Nephron (organoid): ENCODE data around the gene NR1D1.

Experiments used
- H3K27ac Mint-ChIP-seq, 3 experiments: 2 replicates each; pipeline ENCODE4 v1.8.0; 2020; ENCODE audit warnings: mixed read lengths in 3 of 3, mild to moderate bottlenecking in 2 of 3, moderate library complexity in 1 of 3
- H3K27me3 Mint-ChIP-seq: 2 replicates; pipeline ENCODE4 v1.8.0; 2021; ENCODE audit warnings: low read depth, mild to moderate bottlenecking, moderate library complexity, mixed read lengths
- H3K36me3 Mint-ChIP-seq: 2 replicates; pipeline ENCODE4 v1.8.0; 2020; ENCODE audit warnings: low read depth, mixed read lengths
- H3K4me1 Mint-ChIP-seq: 2 replicates; pipeline ENCODE4 v1.8.0; 2020; ENCODE audit warnings: mixed read lengths
- H3K4me3 Mint-ChIP-seq, 3 experiments: 2 replicates each; pipeline ENCODE4 v1.8.0; 2020; ENCODE audit warnings: mild to moderate bottlenecking in 3 of 3, mixed read lengths in 3 of 3, moderate library complexity in 2 of 3
- H3K9me3 Mint-ChIP-seq: 2 replicates; pipeline ENCODE4 v1.8.0; 2020; ENCODE audit warnings: mixed read lengths
- TF ChIP-seq, protein P1 (sequence below), 3 experiments: fragments of 200-600 bp; sonication (generic); IDR thresholded peaks; one replicate each; pipeline ENCODE4 v1.5.0; 2021; ENCODE audit warnings: antibody characterized with exemption in 3 of 3; ENCODE audit not compliant: unreplicated experiment in 3 of 3

The NR1D1 gene

DNA sequence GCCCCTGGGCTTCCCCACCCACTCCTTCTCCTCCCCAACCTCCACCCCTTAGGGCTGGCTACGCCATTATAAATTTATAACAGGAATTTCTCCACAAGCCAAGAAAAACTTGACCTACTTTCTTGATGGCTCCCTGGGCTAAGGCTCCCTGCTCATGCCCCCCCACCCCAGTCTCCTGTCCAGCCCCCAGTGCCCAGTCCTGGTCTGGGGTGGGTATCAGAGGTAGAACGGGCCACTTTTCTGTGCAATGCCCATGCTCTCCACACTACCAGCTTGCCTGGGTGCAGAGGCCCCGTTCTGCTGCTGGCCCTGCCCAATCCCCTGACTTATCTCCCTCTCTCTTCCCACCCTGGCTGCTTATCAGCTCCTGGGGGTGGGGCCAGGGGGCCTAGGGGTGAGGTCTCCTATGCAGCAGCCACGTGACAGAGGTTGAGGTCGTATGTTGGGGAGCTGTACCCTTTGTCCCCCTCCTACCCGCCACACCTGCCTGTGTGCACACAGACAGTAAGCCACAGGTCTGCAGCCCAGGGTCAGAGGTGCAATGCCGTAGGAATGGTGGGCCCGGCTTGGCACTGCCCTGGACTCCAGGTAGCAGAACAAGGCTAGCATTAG lies 27.5 kb downstream of the NR1D1 start:
- H3K9me3 Mint-ChIP-seq = no peaks in the 10 kb centered on the region
- H3K4me3 Mint-ChIP-seq = peak overlapping the region in 2 of 3 experiments; percentile 12 to 43
- no peaks in the 10 kb centered on the region for H3K27me3 Mint-ChIP-seq
- peak overlapping the region; percentile 70 to 92 (median 86) for H3K27ac Mint-ChIP-seq
- H3K4me1 Mint-ChIP-seq = peaks cover 75% of the 10 kb centered on the region
- TF ChIP-seq, protein P1, sequence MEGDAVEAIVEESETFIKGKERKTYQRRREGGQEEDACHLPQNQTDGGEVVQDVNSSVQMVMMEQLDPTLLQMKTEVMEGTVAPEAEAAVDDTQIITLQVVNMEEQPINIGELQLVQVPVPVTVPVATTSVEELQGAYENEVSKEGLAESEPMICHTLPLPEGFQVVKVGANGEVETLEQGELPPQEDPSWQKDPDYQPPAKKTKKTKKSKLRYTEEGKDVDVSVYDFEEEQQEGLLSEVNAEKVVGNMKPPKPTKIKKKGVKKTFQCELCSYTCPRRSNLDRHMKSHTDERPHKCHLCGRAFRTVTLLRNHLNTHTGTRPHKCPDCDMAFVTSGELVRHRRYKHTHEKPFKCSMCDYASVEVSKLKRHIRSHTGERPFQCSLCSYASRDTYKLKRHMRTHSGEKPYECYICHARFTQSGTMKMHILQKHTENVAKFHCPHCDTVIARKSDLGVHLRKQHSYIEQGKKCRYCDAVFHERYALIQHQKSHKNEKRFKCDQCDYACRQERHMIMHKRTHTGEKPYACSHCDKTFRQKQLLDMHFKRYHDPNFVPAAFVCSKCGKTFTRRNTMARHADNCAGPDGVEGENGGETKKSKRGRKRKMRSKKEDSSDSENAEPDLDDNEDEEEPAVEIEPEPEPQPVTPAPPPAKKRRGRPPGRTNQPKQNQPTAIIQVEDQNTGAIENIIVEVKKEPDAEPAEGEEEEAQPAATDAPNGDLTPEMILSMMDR (IDR thresholded peaks at IDR 0.05; ENCODE audit: unreplicated experiment in 3 of 3) = no peak
- H3K36me3 Mint-ChIP-seq = peaks cover 14% of the 10 kb centered on the region

DNA sequence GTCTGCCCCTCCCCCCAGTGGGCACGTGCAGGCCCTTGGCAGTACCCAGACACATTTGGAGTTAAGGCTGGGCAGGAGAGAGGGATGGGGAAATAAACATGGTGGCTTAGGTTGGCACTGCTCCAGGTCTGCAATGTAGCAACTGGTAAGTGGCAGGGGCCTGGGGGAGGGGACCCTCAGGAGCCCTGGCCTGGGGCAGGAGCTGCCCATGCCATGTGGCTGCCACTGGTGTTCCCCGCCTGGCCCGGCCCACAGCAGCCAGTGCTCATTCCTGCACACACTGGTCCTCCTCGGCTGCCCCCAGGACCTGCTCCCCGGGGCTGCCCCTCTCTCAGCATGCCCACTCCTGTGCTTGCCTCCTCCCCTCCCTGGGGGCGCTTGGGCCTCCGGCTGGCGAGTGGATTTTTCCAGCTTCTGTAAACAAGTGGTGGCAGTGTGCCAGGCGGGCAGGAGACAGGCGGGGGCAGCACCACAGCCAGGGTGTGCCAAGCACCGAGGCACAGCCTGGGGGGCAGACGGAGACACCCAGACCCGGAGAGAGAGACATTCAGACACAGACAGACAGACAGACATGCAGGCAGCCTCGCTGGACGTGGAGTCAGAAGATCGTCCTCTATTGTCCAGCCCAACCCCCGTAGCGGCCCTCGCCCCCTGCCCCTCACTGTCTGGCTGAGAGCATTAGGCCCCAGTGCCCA lies 28.2 kb downstream of the NR1D1 start:
- Mint-ChIP-seq H3K27me3 (no peaks in the 10 kb centered on the region), H3K4me1 (peaks cover 79% of the 10 kb centered on the region), H3K36me3 (peaks cover 10% of the 10 kb centered on the region), H3K4me3 (no peak overlapping the region), H3K27ac (peak overlapping the region; percentile 86 to 95 (median 92)), H3K9me3 (no peaks in the 10 kb centered on the region)
- TF ChIP-seq, protein P1 (IDR thresholded peaks at IDR 0.05; ENCODE audit: unreplicated experiment in 3 of 3) = no peak

DNA sequence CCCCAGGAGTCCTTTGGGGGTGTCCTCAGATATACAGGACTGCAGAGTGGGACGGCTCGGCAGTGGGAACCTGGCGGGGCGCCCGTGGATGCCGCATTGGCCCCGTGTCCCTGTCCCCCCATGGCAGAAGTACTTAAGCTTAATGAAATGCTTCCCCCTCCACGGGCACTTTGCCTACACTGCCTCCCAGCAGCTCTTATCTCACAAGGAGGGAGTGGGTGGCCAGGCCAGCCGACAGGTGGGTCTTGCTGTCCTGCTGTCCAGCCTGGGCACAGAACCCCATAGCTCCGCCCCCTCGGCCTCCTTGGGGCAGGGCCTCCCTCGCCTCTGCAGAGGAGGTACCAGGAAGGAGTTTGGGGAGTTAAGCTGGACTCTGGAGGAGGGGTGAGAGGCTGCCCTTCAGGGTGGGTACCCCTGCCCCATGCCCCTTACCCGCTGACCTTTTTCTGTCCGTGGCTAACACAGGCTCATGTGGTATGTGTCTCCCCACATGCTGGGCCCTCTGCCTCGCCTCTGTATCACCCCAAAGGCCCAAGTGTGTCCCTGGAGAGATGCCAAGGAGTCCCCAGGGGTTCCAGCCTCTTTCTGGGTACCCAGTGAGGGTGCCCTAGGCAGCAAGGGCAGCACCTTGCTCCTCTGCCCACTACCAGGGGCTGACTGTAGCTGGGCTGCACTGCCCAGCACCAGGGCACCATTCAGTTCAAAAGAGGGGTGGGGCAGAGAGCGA lies 28.9 kb downstream of the NR1D1 start:
- peak overlapping the region; percentile 37 to 62 (median 54) for H3K4me3 Mint-ChIP-seq
- H3K4me1 Mint-ChIP-seq = peaks cover 85% of the 10 kb centered on the region
- no peaks in the 10 kb centered on the region for H3K9me3 Mint-ChIP-seq
- H3K36me3 Mint-ChIP-seq = peaks cover 6% of the 10 kb centered on the region
- no peaks in the 10 kb centered on the region for H3K27me3 Mint-ChIP-seq
- peak overlapping the region; percentile 92 to 95 (median 94) for H3K27ac Mint-ChIP-seq
- TF ChIP-seq, protein P1 (IDR thresholded peaks at IDR 0.05; ENCODE audit: unreplicated experiment in 3 of 3) = no peak

- H3K9me3 Mint-ChIP-seq = no peaks in the 10 kb centered on the region
- peaks cover 3% of the 10 kb centered on the region for H3K36me3 Mint-ChIP-seq
- H3K27me3 Mint-ChIP-seq = no peaks in the 10 kb centered on the region
- H3K27ac Mint-ChIP-seq = peak overlapping the region; percentile 92 to 95 (median 94)
- H3K4me3 Mint-ChIP-seq = peak overlapping the region; percentile 54 to 65 (median 62)
- TF ChIP-seq, protein P1 (IDR thresholded peaks at IDR 0.05; ENCODE audit: unreplicated experiment in 3 of 3) = no peak
- H3K4me1 Mint-ChIP-seq = peaks cover 83% of the 10 kb centered on the region
Measured at GRCh38 chr17:40070709-40071312, 29.6 kb downstream of the NR1D1 start.

- no peaks in the 10 kb centered on the region for H3K9me3 Mint-ChIP-seq
- H3K4me3 Mint-ChIP-seq = peak overlapping the region; percentile 77 to 85 (median 79)
Measured at GRCh38 chr17:40069751-40070708, 30.4 kb downstream of the NR1D1 start.

More at GRCh38 chr17:40069751-40070708, 30.4 kb downstream of the NR1D1 start:
- peak overlapping the region; percentile 92 to 99 (median 99) for H3K27ac Mint-ChIP-seq
- H3K36me3 Mint-ChIP-seq = no peaks in the 10 kb centered on the region
- TF ChIP-seq, protein P1 (IDR thresholded peaks at IDR 0.05; ENCODE audit: unreplicated experiment in 3 of 3) = peak in 2 of 3 experiments; percentile 28 to 31
- peaks cover 81% of the 10 kb centered on the region for H3K4me1 Mint-ChIP-seq
- no peaks in the 10 kb centered on the region for H3K27me3 Mint-ChIP-seq
